Erythroblast (primary cell): ENCODE measurements around the gene DTHD1.

Experiments used
- GATA1 ChIP-seq: IDR thresholded peaks from 2 replicates; pipeline ENCODE4 v1.6.1; 2011; ENCODE audit warnings: low read depth, mild to moderate bottlenecking, control low read depth, low read length, moderate library complexity
- POLR2A ChIP-seq: IDR thresholded peaks from 2 replicates; pipeline ENCODE4 v1.6.1; 2011; ENCODE audit warnings: mild to moderate bottlenecking, low read length

- TF ChIP-seq POLR2A: no peak
- TF ChIP-seq GATA1: no peak
Observed at GRCh38 chr4:36322921-36323354, 41.5 kb downstream of the DTHD1 start.
